K562 (cell line): ENCODE results near the gene PLXNA2. TPM values are rescaled to one million over a fixed set of nuclear protein-coding genes. Genes with fewer than 3 reads are reported as not detected.
A peak's percentile ranks its signal among the peaks of the same experiment; 100 is the strongest.

Experiments
- ATAC-seq: fragments of 200-7000 bp; cut with Tn5 transposase; 3 replicates; pipeline ENCODE4 v1.9.1; 2020; ENCODE audit warnings: moderate library complexity
- BruUV-seq: library from RNA; stranded (reverse); fragments of 400-500 nt; replicated peaks from 2 replicates; lab custom pipeline; 2021; lab: Mats Ljungman, UMichigan
- CTCF ChIA-PET: fragments of 300-600 bp; formaldehyde crosslinking; extraction: SDS; loops from one replicate; lab custom pipeline; 2021; ENCODE audit warnings: low intra/inter-chr PET ratio; lab: Yijun Ruan, JAX
- POLR2A ChIA-PET: fragments of 300-600, 350-650 bp; sonication (Branson Sonifier 250); formaldehyde crosslinking; extraction: SDS; loops from one replicate; lab custom pipeline; 2021; ENCODE audit warnings: antibody characterized with exemption, inconsistent platforms; lab: Yijun Ruan, JAX
- DNase-seq, 4 experiments: peaks; one replicate each; pipeline versions ENCODE4 v3.0.0 to v3.0.0-alpha.2; 2011 to 2018; ENCODE audit warnings: low spot score in 3 of 4, mixed read lengths in 3 of 4; ENCODE audit errors: extremely low read depth in 1 of 4
- FAIRE-seq: peaks from 2 replicates; lab custom pipeline; 2011; peaks lifted over from hg19 to GRCh38; lab: Jason Lieb, UNC
- H2AFZ ChIP-seq: 2 replicates; pipeline ENCODE4 v1.6.0; 2011; ENCODE audit warnings: low read depth, low read length, control low read depth, inconsistent platforms
- H3K27ac ChIP-seq: fragments of 200-600 bp; 3 replicates; pipeline ENCODE4 v1.8.0; 2011; ENCODE audit warnings: low read depth, mild to moderate bottlenecking, control low read depth, inconsistent platforms, low read length, moderate library complexity, mixed read lengths; ENCODE audit errors: extremely low read depth
- H3K27me3 ChIP-seq, 2 experiments: fragments of 300-600 bp in 1 of 2; 2 replicates in 1 of 2; 3 replicates in 1 of 2; pipeline versions ENCODE4 v1.6.0 to v1.8.0; 2011; ENCODE audit warnings: inconsistent platforms in 2 of 2, low read length in 2 of 2, mild to moderate bottlenecking in 1 of 2, mixed read lengths in 1 of 2, moderate library complexity in 1 of 2; ENCODE audit not compliant: control insufficient read depth in 2 of 2, insufficient read depth in 2 of 2
- H3K36me3 ChIP-seq: fragments of 300-600 bp; 3 replicates; pipeline ENCODE4 v1.8.0; 2011; ENCODE audit warnings: mild to moderate bottlenecking, low read length, inconsistent platforms; ENCODE audit not compliant: control insufficient read depth, insufficient read depth
- H3K4me1 ChIP-seq, 2 experiments: fragments of 200-600 bp in 1 of 2; replicated peaks in 1 of 2; 2 replicates in 1 of 2; 3 replicates in 1 of 2; pipeline versions ENCODE4 v1.5.1 to v1.8.0; 2011; ENCODE audit warnings: inconsistent platforms in 2 of 2, low read length in 2 of 2, mild to moderate bottlenecking in 1 of 2, mixed read lengths in 1 of 2, moderate library complexity in 1 of 2; ENCODE audit not compliant: control insufficient read depth in 2 of 2, insufficient read depth in 2 of 2
- H3K4me2 ChIP-seq: 2 replicates; pipeline ENCODE4 v1.6.1; 2011; ENCODE audit warnings: low read length, control low read depth, inconsistent platforms, mixed read lengths; ENCODE audit not compliant: insufficient read depth
- H3K4me3 ChIP-seq: fragments of 200-600 bp; sonication (generic), shearing (Covaris generic); 2 replicates; pipeline ENCODE4 v1.5.1; 2016; ENCODE audit warnings: control low read depth, inconsistent platforms
- H3K79me2 ChIP-seq: fragments of 200-600 bp; 3 replicates; pipeline ENCODE4 v1.8.0; 2011; ENCODE audit warnings: low read length, inconsistent platforms; ENCODE audit not compliant: control insufficient read depth, insufficient read depth
- H3K9ac ChIP-seq, 2 experiments: 2 replicates each; pipeline versions ENCODE4 v1.6.0 to v1.6.1; 2011; ENCODE audit warnings: low read depth in 2 of 2, low read length in 2 of 2, control low read depth in 1 of 2, inconsistent platforms in 1 of 2, mild to moderate bottlenecking in 1 of 2, mixed read lengths in 1 of 2; ENCODE audit not compliant: insufficient read depth in 1 of 2
- H3K9me1 ChIP-seq: one replicate; pipeline ENCODE4 v1.6.0; 2011; ENCODE audit warnings: inconsistent platforms, mild to moderate bottlenecking, low read length, moderate library complexity; ENCODE audit not compliant: control insufficient read depth, insufficient read depth
- H3K9me3 ChIP-seq: replicated peaks from 2 replicates; pipeline ENCODE4 v1.5.1; 2011; ENCODE audit warnings: low read depth, low read length, inconsistent platforms; ENCODE audit not compliant: control insufficient read depth, insufficient read depth
- H4K20me1 ChIP-seq: replicated peaks from 2 replicates; pipeline ENCODE4 v1.6.1; 2011; ENCODE audit warnings: low read length, inconsistent platforms, mixed read lengths; ENCODE audit not compliant: control insufficient read depth, insufficient read depth
- GABPB2 ChIP-seq: fragments of 250-450 bp; sonication (Bioruptor Pico); conservative IDR thresholded peaks from 2 replicates; pipeline ENCODE4 v1.5.1; 2021; ENCODE audit warnings: mild to moderate bottlenecking
- WGBS: fragments of 100-300 bp; shearing (Covaris generic); methylation state at CpG from one replicate; pipeline ENCODE4 v1.1.6; 2016; ENCODE audit warnings: low coverage, mixed read lengths; ENCODE audit not compliant: insufficient coverage; ENCODE audit errors: missing lambda C conversion rate; 5-methylcytosine and 5-hydroxymethylcytosine counted together
- in situ Hi-C: fragments of 300-500 bp; cut with MboI; formaldehyde crosslinking; loops from 4 replicates; pipeline ENCODE4 v1.15.0; 2018; ENCODE audit warnings: inconsistent platforms, mixed read lengths
- intact Hi-C: fragments of 100-400 bp; cut with micrococcal nuclease; formaldehyde crosslinking; loops from 2 replicates; pipeline ENCODE4 v1.14.2; 2022
- polyA plus RNA-seq, 8 experiments: library from polyadenylated mRNA; depleted of rRNA in 4 of 8; stranded (reverse) in 5 of 8; unstranded in 3 of 8; fragments of >200 nt; fragmentation: Nextera tagmentation in 2 of 8; fragmentation: Illumina TruSeq in 1 of 8; extraction: Ambion mirVana in 2 of 8; extraction: Trizol in 1 of 8; gene quantifications; 2 replicates each; pipeline versions ENCODE4 v1.2.1 to v1.2.3, GENCODE V29; 2011 to 2014; ENCODE audit warnings: inconsistent platforms in 1 of 8, missing spikeins in 1 of 8
- total RNA-seq, 7 experiments: library from RNA; depleted of rRNA in 6 of 7; stranded (reverse); fragments of >200 nt in 6 of 7; fragmentation: Illumina TruSeq in 2 of 7; extraction: Trizol in 2 of 7; gene quantifications; 2 replicates each; pipeline versions ENCODE4 v1.2.1 to v1.2.3, GENCODE V29; 2011 to 2021; ENCODE audit warnings: low replicate concordance in 1 of 7
- TF ChIP-seq, protein P1 (sequence below), 3 experiments: IDR thresholded peaks in 2 of 3; conservative IDR thresholded peaks in 1 of 3; 2 replicates each; pipeline ENCODE4 v1.5.1; 2011 to 2012; ENCODE audit warnings: low read length in 3 of 3, mild to moderate bottlenecking in 3 of 3, control low read depth in 2 of 3, improper control_type of control experiment in 1 of 3, inconsistent platforms in 1 of 3, low read depth in 1 of 3, mixed read lengths in 1 of 3, moderate library complexity in 1 of 3; ENCODE audit not compliant: insufficient read depth in 2 of 3

PLXNA2 gene
- total and polyA plus RNA-seq, 9 of the 15 experiments (the other 6 are each of a cell fraction or from before 2014, with no cell fraction given), result 0.01 to 1.3 (median 0.32) TPM

DNA sequence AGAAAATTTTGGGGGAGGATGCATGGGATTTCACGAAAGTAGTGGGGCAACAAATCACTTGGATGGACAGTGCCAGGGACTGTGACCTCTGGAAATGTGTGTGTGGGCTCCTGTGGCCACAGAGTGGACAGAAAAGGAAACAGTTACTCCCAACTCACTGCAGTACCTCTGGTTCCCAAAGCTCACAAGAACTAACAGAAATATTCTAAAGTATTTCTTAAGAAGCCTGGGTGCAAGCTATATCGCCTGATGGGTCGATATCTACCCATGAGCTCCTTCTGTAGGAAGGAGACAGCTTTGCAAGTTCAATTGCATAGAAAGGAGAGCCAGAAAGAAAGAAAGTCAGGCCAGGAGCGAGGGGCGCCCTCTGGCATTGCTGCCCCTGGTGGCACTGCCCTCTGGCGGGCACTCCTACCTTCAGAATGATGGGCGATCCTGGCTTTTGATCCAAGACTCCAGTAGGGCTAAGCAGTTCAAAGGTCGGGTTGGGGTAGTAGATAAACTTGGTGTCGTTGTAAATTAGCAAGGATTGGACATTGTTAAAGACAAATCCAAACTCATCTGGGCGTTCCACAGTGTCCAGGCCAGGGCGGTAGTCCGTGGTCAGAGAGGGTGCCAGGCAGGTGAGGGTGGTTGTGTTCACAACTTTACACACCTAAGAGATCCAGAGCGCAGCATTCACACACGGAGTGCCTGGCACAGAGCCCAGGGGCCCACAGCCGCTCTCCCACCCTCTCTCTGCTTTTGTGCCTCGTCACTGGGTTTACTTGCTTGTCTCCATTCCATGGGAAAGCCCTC is 198.5 kb downstream of the PLXNA2 start:
- TF ChIP-seq GABPB2 (CRISPR knock-in tag), result no peak
- TF ChIP-seq, protein P1, sequence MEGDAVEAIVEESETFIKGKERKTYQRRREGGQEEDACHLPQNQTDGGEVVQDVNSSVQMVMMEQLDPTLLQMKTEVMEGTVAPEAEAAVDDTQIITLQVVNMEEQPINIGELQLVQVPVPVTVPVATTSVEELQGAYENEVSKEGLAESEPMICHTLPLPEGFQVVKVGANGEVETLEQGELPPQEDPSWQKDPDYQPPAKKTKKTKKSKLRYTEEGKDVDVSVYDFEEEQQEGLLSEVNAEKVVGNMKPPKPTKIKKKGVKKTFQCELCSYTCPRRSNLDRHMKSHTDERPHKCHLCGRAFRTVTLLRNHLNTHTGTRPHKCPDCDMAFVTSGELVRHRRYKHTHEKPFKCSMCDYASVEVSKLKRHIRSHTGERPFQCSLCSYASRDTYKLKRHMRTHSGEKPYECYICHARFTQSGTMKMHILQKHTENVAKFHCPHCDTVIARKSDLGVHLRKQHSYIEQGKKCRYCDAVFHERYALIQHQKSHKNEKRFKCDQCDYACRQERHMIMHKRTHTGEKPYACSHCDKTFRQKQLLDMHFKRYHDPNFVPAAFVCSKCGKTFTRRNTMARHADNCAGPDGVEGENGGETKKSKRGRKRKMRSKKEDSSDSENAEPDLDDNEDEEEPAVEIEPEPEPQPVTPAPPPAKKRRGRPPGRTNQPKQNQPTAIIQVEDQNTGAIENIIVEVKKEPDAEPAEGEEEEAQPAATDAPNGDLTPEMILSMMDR (IDR thresholded peaks at IDR 0.05 in 2 of 3, conservative IDR thresholded peaks at IDR 0.05 in 1 of 3; ENCODE audit: insufficient read depth in 2 of 3, low read depth in 1 of 3, low read length in 3 of 3), result peak; percentile 18 to 58 (median 29); a peak in 3 of 6 replicates
- Histone ChIP-seq H3K27ac (no peak overlapping the region), H3K4me2 (no peak overlapping the region), H2AFZ (no peak overlapping the region), H3K36me3 (no peaks in the 10 kb centered on the region), H3K9me3 (no peaks in the 10 kb centered on the region), H3K9me1 (no peaks in the 10 kb centered on the region), H3K4me3 (no peak overlapping the region), H3K9ac (no peak overlapping the region), H4K20me1 (peaks cover 12% of the 10 kb centered on the region; the same call in 1 of the 2 replicates), H3K4me1 (peaks cover 0 to 8% of the 10 kb centered on the region in 2 experiments; a peak in 1 of 5 replicates), H3K27me3 (peaks cover 41 to 78% of the 10 kb centered on the region in 2 experiments), H3K79me2 (no peaks in the 10 kb centered on the region)
- no peak for ATAC-seq
- POLR2A ChIA-PET, result no interaction called here
- no TSS peak for BruUV-seq
- 8% methylated on average over 16 of the region's 16 CpGs for WGBS
- DNase-seq, result no peak
- intact Hi-C loops (no loop called here), in situ Hi-C loops (no loop called here)
- no peak for FAIRE-seq
- CTCF ChIA-PET, result interaction anchor here (0.9 kb wide), 1 partner anchor 161 kb away, joined by 3 read pairs; no protein-coding TSS in a partner anchor
